Left ventricle myocardium inferior (tissue), 1 donor: ENCODE data around the gene TRIM29. TPM values are rescaled to one million over a fixed set of nuclear protein-coding genes. Genes with fewer than 3 reads are reported as not detected.
A peak's percentile ranks its signal among the peaks of the same experiment; 100 is the strongest.

ENCODE experiments used
- DNase-seq: peaks from one replicate; pipeline ENCODE4 v3.0.0-alpha.2; 2020
- H3K27ac ChIP-seq: fragments of 200-600 bp; replicated peaks from 2 replicates; pipeline ENCODE4 v1.8.0; 2021
- H3K27me3 ChIP-seq: fragments of 200-600 bp; 2 replicates; pipeline ENCODE4 v1.8.0; 2021; ENCODE audit warnings: low read depth
- H3K36me3 ChIP-seq: fragments of 200-600 bp; 2 replicates; pipeline ENCODE4 v1.8.0; 2021
- H3K4me1 ChIP-seq: fragments of 200-600 bp; 2 replicates; pipeline ENCODE4 v1.8.0; 2021
- H3K4me3 ChIP-seq: fragments of 200-600 bp; 2 replicates; pipeline ENCODE4 v1.8.0; 2021; ENCODE audit warnings: mild to moderate bottlenecking, moderate library complexity
- H3K9me3 ChIP-seq: fragments of 200-600 bp; replicated peaks from 2 replicates; pipeline ENCODE4 v1.8.0; 2021
- CTCF ChIP-seq: fragments of 200-600 bp; IDR thresholded peaks from 2 replicates; pipeline ENCODE4 v1.8.0; 2021; ENCODE audit warnings: antibody characterized with exemption, mild to moderate bottlenecking, borderline replicate concordance
- intact Hi-C: fragments of 100-400 bp; cut with micrococcal nuclease; formaldehyde crosslinking; loops from one replicate; pipeline ENCODE4 v1.11.0; 2022
- long read RNA-seq: library from polyadenylated mRNA; unstranded; transcript quantifications from one replicate; pipeline ENCODE4 v2.0.0, GENCODE V29; 2021
- total RNA-seq: library from RNA; stranded (reverse); fragmentation: NEBNext Ultra II Directional; extraction: Animal tissue kit (Norgen Biotek cat#: 25700); gene quantifications from one replicate; pipeline ENCODE4 v1.2.1, GENCODE V29; 2021
- donor health status: DM: no; HTN: yes; CAD: no; lungs with severe emphysema.

TRIM29 gene
- not detected for total RNA-seq
- long read RNA-seq = 0 reads

GRCh38 chr11:120137611-120138521, at the start of gene TRIM29:
TRIM29 (minus strand) TSS chr11:120138113; CDS start chr11:120138031, 82 bp downstream.
- no peak for DNase-seq
- H3K4me1 ChIP-seq = no peaks in the 10 kb centered on the region
- peaks cover 63% of the 10 kb centered on the region for H3K27me3 ChIP-seq
- no peaks in the 10 kb centered on the region for H3K36me3 ChIP-seq
- no peak within 1 kb of the TSS for H3K27ac ChIP-seq
- no peak within 1 kb of the TSS for H3K4me3 ChIP-seq
- H3K9me3 ChIP-seq = no peaks in the 10 kb centered on the region
- intact Hi-C loops = no loop called here
- TF ChIP-seq CTCF = no peak

GRCh38 chr11:120186774-120187591, 49.1 kb upstream of the TRIM29 start:
- H3K36me3 ChIP-seq = no peaks in the 10 kb centered on the region
- no peak for TF ChIP-seq CTCF
- peak overlapping the region; percentile 91 for H3K27ac ChIP-seq
- intact Hi-C loops = no loop called here
- H3K9me3 ChIP-seq = no peaks in the 10 kb centered on the region
- no peak for DNase-seq
- peak overlapping the region; percentile 50 for H3K4me3 ChIP-seq
- H3K27me3 ChIP-seq = peaks cover 28% of the 10 kb centered on the region
- H3K4me1 ChIP-seq = peaks cover 49% of the 10 kb centered on the region

GRCh38 chr11:120186456-120186773, 48.5 kb upstream of the TRIM29 start:
- Histone ChIP-seq H3K27me3 (peaks cover 22% of the 10 kb centered on the region), H3K36me3 (no peaks in the 10 kb centered on the region), H3K9me3 (no peaks in the 10 kb centered on the region), H3K4me3 (no peak overlapping the region), H3K27ac (peak overlapping the region; percentile 91), H3K4me1 (peaks cover 54% of the 10 kb centered on the region)
- no peak for TF ChIP-seq CTCF
- intact Hi-C loops = no loop called here
- no peak for DNase-seq

GRCh38 chr11:120185706-120186455, 48.0 kb upstream of the TRIM29 start:
- H3K27ac ChIP-seq = peak overlapping the region; percentile 91
- no peak for TF ChIP-seq CTCF
- peaks cover 59% of the 10 kb centered on the region for H3K4me1 ChIP-seq
- H3K4me3 ChIP-seq = peak overlapping the region; percentile 45
- intact Hi-C loops = no loop called here
- H3K27me3 ChIP-seq = peaks cover 17% of the 10 kb centered on the region
- H3K9me3 ChIP-seq = no peaks in the 10 kb centered on the region
- H3K36me3 ChIP-seq = no peaks in the 10 kb centered on the region
- peak; percentile 57 for DNase-seq

- peak overlapping the region; percentile 91 for H3K27ac ChIP-seq
- H3K4me3 ChIP-seq = peak overlapping the region; percentile 45
- no peaks in the 10 kb centered on the region for H3K36me3 ChIP-seq
- DNase-seq = peak; percentile 82
- TF ChIP-seq CTCF = no peak
- peaks cover 9% of the 10 kb centered on the region for H3K27me3 ChIP-seq
- H3K4me1 ChIP-seq = peaks cover 66% of the 10 kb centered on the region
- intact Hi-C loops = no loop called here
- no peaks in the 10 kb centered on the region for H3K9me3 ChIP-seq
Measured at GRCh38 chr11:120184946-120185705, 47.2 kb upstream of the TRIM29 start.
